ENCODE data around the gene PCNX3.

The PCNX3 gene

DNA sequence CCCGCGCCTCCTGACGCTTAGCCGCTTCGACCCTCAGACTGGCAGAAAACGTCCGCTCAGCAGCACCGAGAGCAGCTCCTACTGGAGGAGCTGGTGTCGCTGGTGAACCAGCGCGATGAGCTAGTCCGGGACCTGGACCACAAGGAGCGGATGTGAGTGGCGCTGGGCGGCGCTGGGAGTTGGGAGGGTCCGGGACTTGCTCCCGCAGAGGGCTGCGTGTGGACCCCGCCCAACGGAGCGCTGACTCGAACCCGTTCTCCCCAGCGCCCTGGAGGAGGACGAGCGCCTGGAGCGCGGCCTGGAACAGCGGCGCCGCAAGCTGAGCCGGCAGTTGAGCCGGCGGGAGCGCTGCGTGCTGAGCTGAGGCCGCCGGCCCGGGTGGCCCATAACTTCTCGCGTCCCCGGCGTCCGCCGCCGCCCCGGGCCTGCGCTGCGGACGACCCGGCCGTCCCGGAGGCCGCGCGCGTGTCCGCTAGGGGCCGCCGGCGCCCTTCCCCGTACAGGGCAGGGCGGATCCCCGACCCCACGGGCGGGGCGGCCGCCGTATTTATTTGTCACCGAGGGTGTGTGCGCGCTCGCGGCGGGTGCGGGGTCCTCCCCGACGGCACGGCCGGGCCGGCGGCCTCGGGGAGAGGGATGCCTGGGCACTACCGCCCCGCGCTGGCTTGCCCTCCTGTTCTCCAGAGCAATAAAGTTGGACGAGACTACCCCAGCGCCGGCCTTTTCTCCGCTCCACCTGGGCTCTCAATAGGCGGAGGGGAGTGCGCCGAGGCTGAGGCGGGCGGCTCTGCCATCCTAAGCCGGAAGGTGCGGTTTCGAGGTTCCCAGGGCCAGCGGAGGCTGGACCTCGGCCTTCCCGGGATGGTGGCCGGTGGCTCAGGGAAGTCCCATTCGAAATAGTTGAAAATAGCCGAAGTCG, 23.4 kb upstream of the PCNX3 start:
- H3K4me1 ChIP-seq (ENCODE audit: control insufficient read depth, insufficient read depth, low read length): peaks cover 3% of the 10 kb centered on the region; the same call in 1 of the 2 replicates
- peak overlapping the region; percentile 20 for H3K27ac ChIP-seq (ENCODE audit: low read depth, low read length)
- H3K27me3 ChIP-seq (ENCODE audit: control insufficient read depth, insufficient read depth, low read length): peaks cover 50% of the 10 kb centered on the region
- no peaks in the 10 kb centered on the region for H3K36me3 ChIP-seq (ENCODE audit: control insufficient read depth, insufficient read depth, low read length)
- no peak overlapping the region for H3K9ac ChIP-seq (ENCODE audit: low read depth, low read length)
- peak overlapping the region; percentile 66 for H3K4me3 ChIP-seq (ENCODE audit: low read depth, low read length)
- H3K9me3 ChIP-seq (ENCODE audit: control insufficient read depth, insufficient read depth, low read length): no peaks in the 10 kb centered on the region

DNA sequence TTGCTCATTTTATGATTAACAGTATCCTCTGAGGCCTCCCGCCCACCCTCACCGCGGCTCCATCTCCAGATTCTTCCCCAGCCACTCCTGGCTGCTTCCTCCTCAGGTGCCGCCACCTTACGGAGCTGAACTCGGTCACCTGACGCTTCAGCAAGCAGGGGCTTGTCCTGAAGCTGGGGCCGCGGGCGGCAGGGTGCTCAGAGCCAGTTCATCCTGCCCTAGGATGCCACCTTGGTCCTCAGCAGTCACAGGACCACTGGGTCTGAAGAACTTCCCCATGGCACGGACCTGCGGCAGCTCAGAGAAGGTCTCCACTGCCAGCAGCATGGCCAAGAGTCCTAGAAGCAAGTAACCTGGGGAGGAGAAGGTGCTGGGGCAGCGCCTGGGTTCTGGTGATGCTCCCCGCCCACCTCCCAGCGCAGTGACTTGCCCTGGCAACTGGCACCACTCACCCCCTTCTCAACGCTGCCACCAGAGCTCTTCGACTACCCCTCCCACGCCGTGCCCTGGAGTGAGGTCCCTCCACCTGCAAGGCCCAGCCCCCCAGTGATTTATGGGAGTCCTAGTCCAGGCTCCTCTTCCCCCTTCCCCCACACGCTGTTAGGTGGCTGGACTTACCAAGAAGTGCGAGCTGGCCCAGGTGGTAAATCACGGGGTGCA, 22.6 kb upstream of the PCNX3 start:
- H3K4me3 ChIP-seq (ENCODE audit: low read depth, low read length): peak overlapping the region; percentile 66
- peaks cover 2% of the 10 kb centered on the region; the same call in 1 of the 2 replicates for H3K36me3 ChIP-seq (ENCODE audit: control insufficient read depth, insufficient read depth, low read length)
- no peak overlapping the region for H3K9ac ChIP-seq (ENCODE audit: low read depth, low read length)

DNA sequence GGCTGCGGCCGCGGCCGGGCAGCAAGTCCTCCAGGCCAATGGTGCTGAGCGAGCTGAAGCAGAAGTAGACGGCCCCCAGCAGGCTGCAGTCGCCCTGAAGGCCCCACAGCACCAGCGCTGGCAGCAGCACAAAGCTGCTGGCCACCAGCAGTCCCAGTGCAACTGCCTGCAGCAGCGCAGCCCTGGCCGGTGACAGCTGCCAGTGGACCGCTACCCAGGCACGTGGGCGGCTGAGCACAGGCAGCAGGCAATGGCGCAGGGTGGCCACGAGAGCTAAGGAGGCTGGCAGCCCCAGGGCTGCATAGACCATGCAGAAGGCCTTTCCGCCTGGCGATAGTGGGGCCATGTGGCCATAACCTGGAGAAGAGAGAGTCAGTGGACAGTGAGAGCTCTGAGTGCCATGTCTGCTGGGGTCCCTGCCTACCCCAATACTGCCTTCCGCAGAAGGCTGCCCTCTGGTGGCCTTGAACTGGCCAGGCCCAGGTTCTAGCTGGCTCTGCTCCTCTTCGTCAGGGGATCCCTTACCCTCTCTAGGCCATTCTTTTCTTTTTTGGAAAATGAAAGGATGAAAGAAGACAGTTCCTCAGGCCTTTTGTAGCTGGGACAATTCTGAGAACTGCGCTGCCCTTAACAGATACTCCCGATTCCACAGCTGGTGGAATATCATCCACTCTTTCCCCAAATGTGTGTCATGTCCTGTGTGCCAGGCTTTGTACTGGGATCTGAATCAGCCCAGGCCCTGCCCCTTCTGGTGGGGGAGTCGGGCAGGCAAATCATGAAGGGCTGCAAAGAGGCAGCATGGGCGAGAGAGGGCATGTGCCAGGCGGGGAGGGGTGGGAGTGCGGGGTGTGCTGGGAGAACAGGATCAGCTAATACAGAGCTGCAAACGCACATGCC, 21.8 kb upstream of the PCNX3 start:
- H3K27ac ChIP-seq (ENCODE audit: low read depth, low read length): no peak overlapping the region
- H3K9ac ChIP-seq (ENCODE audit: low read depth, low read length): no peak overlapping the region
- peaks cover 3% of the 10 kb centered on the region; the same call in 1 of the 2 replicates for H3K4me1 ChIP-seq (ENCODE audit: control insufficient read depth, insufficient read depth, low read length)
- no peak overlapping the region for H3K4me3 ChIP-seq (ENCODE audit: low read depth, low read length)
- peaks cover 10% of the 10 kb centered on the region for H3K36me3 ChIP-seq (ENCODE audit: control insufficient read depth, insufficient read depth, low read length)
- H3K9me3 ChIP-seq (ENCODE audit: control insufficient read depth, insufficient read depth, low read length): no peaks in the 10 kb centered on the region
- H3K27me3 ChIP-seq (ENCODE audit: control insufficient read depth, insufficient read depth, low read length): peaks cover 43% of the 10 kb centered on the region

More for the DNA sequence above, 22.6 kb upstream of the PCNX3 start:
- Histone ChIP-seq H3K27ac (ENCODE audit: low read depth, low read length) (no peak overlapping the region), H3K4me1 (ENCODE audit: control insufficient read depth, insufficient read depth, low read length) (peaks cover 3% of the 10 kb centered on the region; the same call in 1 of the 2 replicates), H3K27me3 (ENCODE audit: control insufficient read depth, insufficient read depth, low read length) (peaks cover 43% of the 10 kb centered on the region), H3K9me3 (ENCODE audit: control insufficient read depth, insufficient read depth, low read length) (no peaks in the 10 kb centered on the region)

DNA sequence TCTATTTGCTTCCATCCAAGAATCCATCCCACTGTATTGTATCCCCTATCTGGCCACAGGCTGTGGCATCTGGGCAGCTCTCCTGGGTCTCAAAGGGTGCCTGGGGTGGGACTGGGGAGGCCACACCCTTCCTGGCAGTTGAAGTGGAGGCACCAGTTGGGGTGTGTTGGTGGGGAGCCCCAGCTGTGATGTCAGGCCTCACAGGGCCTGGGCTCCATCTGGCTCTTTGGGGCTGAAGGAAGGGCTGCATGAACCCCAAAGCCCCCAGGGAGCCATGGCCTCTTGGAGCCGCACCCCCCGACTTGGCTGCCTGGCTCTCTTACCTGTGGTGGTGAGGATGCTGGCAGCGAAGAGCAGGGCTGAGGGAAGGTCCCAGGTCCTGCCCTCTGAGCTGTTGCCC, 20.4 kb upstream of the PCNX3 start:
- H3K9ac ChIP-seq (ENCODE audit: low read depth, low read length): no peak overlapping the region
- peaks cover 3% of the 10 kb centered on the region; the same call in 1 of the 2 replicates for H3K4me1 ChIP-seq (ENCODE audit: control insufficient read depth, insufficient read depth, low read length)
- H3K27me3 ChIP-seq (ENCODE audit: control insufficient read depth, insufficient read depth, low read length): peaks cover 38% of the 10 kb centered on the region
- H3K9me3 ChIP-seq (ENCODE audit: control insufficient read depth, insufficient read depth, low read length): no peaks in the 10 kb centered on the region
- H3K27ac ChIP-seq (ENCODE audit: low read depth, low read length): no peak overlapping the region
- peaks cover 10% of the 10 kb centered on the region for H3K36me3 ChIP-seq (ENCODE audit: control insufficient read depth, insufficient read depth, low read length)
- H3K4me3 ChIP-seq (ENCODE audit: low read depth, low read length): no peak overlapping the region

DNA sequence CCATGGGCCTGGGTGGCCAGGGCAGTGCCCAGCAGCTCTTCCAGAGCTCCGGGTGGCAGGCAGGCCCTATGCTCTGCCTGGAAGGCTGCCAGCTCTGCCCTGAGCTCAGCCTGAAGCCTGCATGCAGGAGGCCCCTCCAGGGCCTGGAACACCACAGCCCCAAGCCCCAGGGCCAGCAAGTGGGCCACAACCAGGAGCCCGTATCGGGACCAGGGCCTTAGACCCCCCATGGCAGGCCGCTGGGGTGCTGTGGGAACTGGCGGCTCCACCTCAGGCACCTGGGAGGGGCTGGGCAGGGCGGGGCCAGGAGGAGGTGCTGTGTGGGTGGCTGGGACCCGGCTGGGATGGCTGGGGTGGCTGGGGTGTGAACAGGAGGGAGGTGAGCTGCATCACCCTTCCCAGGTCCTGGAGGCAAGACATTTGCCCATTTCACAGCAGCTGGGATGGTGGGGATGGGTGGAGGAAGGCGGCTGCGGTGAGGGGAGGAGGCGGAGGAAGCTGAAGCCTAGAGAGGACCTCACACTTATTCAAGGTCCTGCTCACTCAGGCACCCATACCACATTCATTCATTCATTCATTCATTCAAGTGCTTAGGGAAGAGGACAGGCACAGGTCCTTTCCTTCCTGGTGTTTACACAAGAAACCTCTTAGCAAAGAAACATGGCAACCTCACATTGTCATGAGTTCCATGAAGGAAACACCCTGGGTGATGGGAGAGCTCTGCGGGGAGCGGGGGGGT, 19.9 kb upstream of the PCNX3 start, which contains the start of gene KCNK7:
KCNK7 (minus strand) TSS at position 258 of the 739 bp plus-strand sequence; CDS start at position 230, 28 bp downstream.
- Histone ChIP-seq H3K27ac (ENCODE audit: low read depth, low read length) (no peak within 1 kb of the TSS), H3K9ac (ENCODE audit: low read depth, low read length) (no peak within 1 kb of the TSS), H3K4me1 (ENCODE audit: control insufficient read depth, insufficient read depth, low read length) (peaks cover 3% of the 10 kb centered on the region; the same call in 1 of the 2 replicates), H3K9me3 (ENCODE audit: control insufficient read depth, insufficient read depth, low read length) (no peaks in the 10 kb centered on the region), H3K4me3 (ENCODE audit: low read depth, low read length) (no peak within 1 kb of the TSS), H3K27me3 (ENCODE audit: control insufficient read depth, insufficient read depth, low read length) (peaks cover 32% of the 10 kb centered on the region), H3K36me3 (ENCODE audit: control insufficient read depth, insufficient read depth, low read length) (peaks cover 10% of the 10 kb centered on the region)

DNA sequence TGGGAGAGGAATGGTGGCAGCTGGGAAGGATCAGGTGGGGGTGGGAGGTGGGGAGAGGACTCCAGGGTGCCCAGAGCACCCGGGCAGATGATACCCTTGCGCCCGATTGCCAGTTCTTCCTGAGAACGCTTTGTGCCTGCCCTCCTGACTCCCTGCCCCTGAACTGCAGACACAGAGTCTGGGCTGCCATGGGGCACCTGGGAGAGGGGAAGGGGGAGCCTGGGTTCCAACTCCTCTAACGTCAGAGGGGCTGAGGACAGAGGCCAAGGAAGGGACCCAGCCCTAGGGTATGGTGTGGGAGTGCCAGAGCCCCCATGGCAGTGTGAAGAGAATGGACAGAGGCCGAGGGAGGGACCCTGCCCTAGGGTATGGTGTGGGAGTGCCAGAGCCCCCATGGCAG, 19.1 kb upstream of the PCNX3 start:
- Histone ChIP-seq H3K9me3 (ENCODE audit: control insufficient read depth, insufficient read depth, low read length) (no peaks in the 10 kb centered on the region), H3K4me3 (ENCODE audit: low read depth, low read length) (no peak overlapping the region), H3K36me3 (ENCODE audit: control insufficient read depth, insufficient read depth, low read length) (peaks cover 10% of the 10 kb centered on the region), H3K9ac (ENCODE audit: low read depth, low read length) (no peak overlapping the region), H3K4me1 (ENCODE audit: control insufficient read depth, insufficient read depth, low read length) (peaks cover 3% of the 10 kb centered on the region; the same call in 1 of the 2 replicates), H3K27ac (ENCODE audit: low read depth, low read length) (no peak overlapping the region), H3K27me3 (ENCODE audit: control insufficient read depth, insufficient read depth, low read length) (peaks cover 24% of the 10 kb centered on the region)

DNA sequence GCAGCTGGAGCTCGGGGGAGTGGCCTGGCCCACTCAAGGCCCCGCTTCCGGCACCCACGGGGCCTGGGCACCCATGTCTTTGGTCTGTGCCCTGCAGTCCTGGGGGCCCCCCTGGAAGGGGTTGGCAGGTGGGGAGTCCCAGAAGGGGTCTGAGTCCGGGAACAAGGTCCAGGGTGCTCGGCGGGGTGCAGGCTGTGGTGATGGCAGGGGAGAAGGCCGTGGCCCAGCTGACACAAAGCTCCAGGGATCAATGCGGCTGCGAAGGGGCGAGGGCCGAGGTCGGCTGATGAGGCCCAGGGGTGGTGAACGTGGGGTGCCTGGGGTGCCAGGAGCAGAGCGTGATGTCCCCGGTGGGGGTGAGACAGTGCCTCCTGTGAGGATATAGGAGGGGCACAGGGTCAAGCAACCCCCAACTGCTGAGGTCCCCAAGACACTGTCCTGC, 17.3 kb upstream of the PCNX3 start:
- no peak overlapping the region for H3K4me3 ChIP-seq (ENCODE audit: low read depth, low read length)
- peaks cover 8% of the 10 kb centered on the region for H3K27me3 ChIP-seq (ENCODE audit: control insufficient read depth, insufficient read depth, low read length)
- peaks cover 14% of the 10 kb centered on the region for H3K36me3 ChIP-seq (ENCODE audit: control insufficient read depth, insufficient read depth, low read length)
- H3K9ac ChIP-seq (ENCODE audit: low read depth, low read length): no peak overlapping the region
- H3K9me3 ChIP-seq (ENCODE audit: control insufficient read depth, insufficient read depth, low read length): no peaks in the 10 kb centered on the region
- H3K4me1 ChIP-seq (ENCODE audit: control insufficient read depth, insufficient read depth, low read length): no peaks in the 10 kb centered on the region
- H3K27ac ChIP-seq (ENCODE audit: low read depth, low read length): no peak overlapping the region

DNA sequence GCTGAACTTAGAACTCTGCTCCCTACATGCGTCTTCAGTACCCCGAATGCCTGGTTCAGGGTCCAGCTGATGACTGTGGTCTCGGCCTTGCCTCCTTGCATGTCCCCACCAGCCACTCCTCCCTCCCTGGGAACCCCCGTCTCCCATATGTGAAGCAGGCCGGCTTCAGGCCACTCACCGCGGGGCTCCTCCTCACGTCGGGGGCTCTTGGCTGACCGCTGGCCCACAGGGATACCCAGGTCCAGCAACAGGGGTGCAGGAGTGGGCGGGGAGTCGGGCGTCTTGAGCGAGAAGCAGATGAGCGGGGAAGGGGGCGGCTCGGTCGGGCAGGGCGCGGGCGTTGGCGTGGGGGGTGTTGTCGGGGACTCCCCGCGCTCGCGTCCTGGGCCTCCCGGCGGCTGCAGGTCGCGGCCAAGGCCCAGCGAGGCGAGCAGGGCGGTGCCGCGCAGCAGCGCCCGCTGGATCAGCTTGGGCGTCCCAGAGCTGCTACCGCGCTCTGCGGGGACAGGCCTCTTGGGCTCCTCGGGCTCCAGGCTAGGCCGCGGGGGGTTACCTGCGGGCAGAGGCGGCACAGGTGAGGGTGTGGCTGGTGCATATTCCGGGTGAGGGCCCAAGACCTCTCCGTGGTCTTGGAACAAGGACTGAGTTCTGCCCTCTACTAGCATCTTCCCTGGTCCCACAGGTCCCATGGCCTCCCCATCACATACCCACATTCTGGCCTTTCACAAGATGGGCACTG, 16.2 kb upstream of the PCNX3 start:
- no peak overlapping the region for H3K27ac ChIP-seq (ENCODE audit: low read depth, low read length)
- peaks cover 25% of the 10 kb centered on the region for H3K36me3 ChIP-seq (ENCODE audit: control insufficient read depth, insufficient read depth, low read length)
- H3K4me3 ChIP-seq (ENCODE audit: low read depth, low read length): no peak overlapping the region
- H3K9me3 ChIP-seq (ENCODE audit: control insufficient read depth, insufficient read depth, low read length): no peaks in the 10 kb centered on the region
- no peaks in the 10 kb centered on the region for H3K4me1 ChIP-seq (ENCODE audit: control insufficient read depth, insufficient read depth, low read length)
- no peaks in the 10 kb centered on the region for H3K27me3 ChIP-seq (ENCODE audit: control insufficient read depth, insufficient read depth, low read length)
- H3K9ac ChIP-seq (ENCODE audit: low read depth, low read length): no peak overlapping the region

DNA sequence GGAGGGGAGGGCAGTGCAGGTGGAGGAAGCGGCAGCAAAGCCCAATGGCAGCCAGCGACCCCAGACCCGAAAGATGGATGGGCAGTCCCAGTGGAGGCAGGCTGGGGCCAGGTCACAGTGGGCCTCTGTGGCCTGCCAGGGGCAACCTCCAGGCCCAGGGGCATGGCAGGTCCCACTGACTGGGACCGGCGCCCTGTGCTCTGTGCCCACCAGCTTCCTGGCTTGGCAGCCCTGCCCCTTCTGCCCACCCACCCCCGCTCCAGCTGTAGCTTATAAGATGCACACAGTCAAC, 15.7 kb upstream of the PCNX3 start:
- no peak overlapping the region for H3K9ac ChIP-seq (ENCODE audit: low read depth, low read length)
- no peaks in the 10 kb centered on the region for H3K27me3 ChIP-seq (ENCODE audit: control insufficient read depth, insufficient read depth, low read length)
- no peak overlapping the region for H3K27ac ChIP-seq (ENCODE audit: low read depth, low read length)
- no peaks in the 10 kb centered on the region for H3K9me3 ChIP-seq (ENCODE audit: control insufficient read depth, insufficient read depth, low read length)
- no peaks in the 10 kb centered on the region for H3K4me1 ChIP-seq (ENCODE audit: control insufficient read depth, insufficient read depth, low read length)
- H3K4me3 ChIP-seq (ENCODE audit: low read depth, low read length): no peak overlapping the region
- H3K36me3 ChIP-seq (ENCODE audit: control insufficient read depth, insufficient read depth, low read length): peaks cover 30% of the 10 kb centered on the region
